GM19025 (cell line): ENCODE data around the gene EXOG.
"Not testable (repeated sequence)": the region's sequence is repeated elsewhere in the genome, so short reads cannot be mapped to it uniquely, and the experiment has no call there.

Experiments
- ATAC-seq: cut with Tn5 transposase; IDR thresholded peaks from one replicate; pipeline ENCODE4 v1.9.1; 2021; ENCODE audit warnings: mild to moderate bottlenecking, low read depth, moderate library complexity; ENCODE audit not compliant: unreplicated experiment

The EXOG gene

GRCh38 chr3:38560996-38561717 lies 65.0 kb downstream of the EXOG start:
- no peak for ATAC-seq

- no peak for ATAC-seq
These were observed 65.8 kb downstream of the EXOG start for GRCh38 chr3:38561746-38562466.

- no peak for ATAC-seq
These were observed 66.4 kb downstream of the EXOG start for GRCh38 chr3:38562467-38562925.

- ATAC-seq, result no peak
These were observed 67.1 kb downstream of the EXOG start for GRCh38 chr3:38563070-38563885.

- no peak for ATAC-seq
These were observed 67.7 kb downstream of the EXOG start for GRCh38 chr3:38563886-38564270.

GRCh38 chr3:38564631-38565338 lies 68.6 kb downstream of the EXOG start:
- no peak for ATAC-seq

GRCh38 chr3:38565339-38566214 lies 69.4 kb downstream of the EXOG start:
- no peak for ATAC-seq

- ATAC-seq, result no peak
These were observed 70.0 kb downstream of the EXOG start for GRCh38 chr3:38566215-38566528.

- not testable (repeated sequence) for ATAC-seq
These were observed 70.7 kb downstream of the EXOG start for GRCh38 chr3:38566794-38567193.

GRCh38 chr3:38567498-38567897 lies 71.4 kb downstream of the EXOG start:
- no peak for ATAC-seq

- no peak for ATAC-seq
These were observed 77.0 kb downstream of the EXOG start for GRCh38 chr3:38573111-38573510.

- no peak for ATAC-seq
These were observed 77.4 kb downstream of the EXOG start for GRCh38 chr3:38573556-38573955.

GRCh38 chr3:38574411-38575278 lies 78.5 kb downstream of the EXOG start:
- ATAC-seq, result no peak

- no peak for ATAC-seq
These were observed 79.2 kb downstream of the EXOG start for GRCh38 chr3:38575279-38575843.
